HG03095 (cell line): ENCODE results near the gene IRS2.

ENCODE experiments used
- ATAC-seq: cut with Tn5 transposase; IDR thresholded peaks from one replicate; pipeline ENCODE4 v1.9.1; 2021; ENCODE audit warnings: moderate library complexity; ENCODE audit not compliant: unreplicated experiment

IRS2 gene

GRCh38 chr13:109782823-109783431 lies 3.5 kb downstream of the IRS2 start:
- ATAC-seq: no peak

GRCh38 chr13:109782066-109782822 lies 4.1 kb downstream of the IRS2 start:
- no peak for ATAC-seq

- ATAC-seq: no peak
Measured at GRCh38 chr13:109781384-109782065, 4.9 kb downstream of the IRS2 start.

GRCh38 chr13:109780845-109781383 lies 5.5 kb downstream of the IRS2 start:
- no peak for ATAC-seq

- ATAC-seq: no peak
Measured at GRCh38 chr13:109779876-109780510, 6.4 kb downstream of the IRS2 start.

GRCh38 chr13:109779074-109779473 lies 7.3 kb downstream of the IRS2 start:
- no peak for ATAC-seq

- ATAC-seq: no peak
Measured at GRCh38 chr13:109778102-109778542, 8.3 kb downstream of the IRS2 start.

- no peak for ATAC-seq
Measured at GRCh38 chr13:109776575-109776974, 9.8 kb downstream of the IRS2 start.

GRCh38 chr13:109773786-109774185 lies 12.6 kb downstream of the IRS2 start:
- no peak for ATAC-seq

- no peak for ATAC-seq
Measured at GRCh38 chr13:109773276-109773675, 13.1 kb downstream of the IRS2 start.

- no peak for ATAC-seq
Measured at GRCh38 chr13:109771926-109772325, 14.5 kb downstream of the IRS2 start.

- no peak for ATAC-seq
Measured at GRCh38 chr13:109770436-109770835, 15.9 kb downstream of the IRS2 start.

GRCh38 chr13:109769921-109770320 lies 16.5 kb downstream of the IRS2 start:
- no peak for ATAC-seq

GRCh38 chr13:109769275-109769674 lies 17.1 kb downstream of the IRS2 start:
- ATAC-seq: no peak

- ATAC-seq: no peak
Measured at GRCh38 chr13:109768616-109769015, 17.8 kb downstream of the IRS2 start.

- no peak for ATAC-seq
Measured at GRCh38 chr13:109768176-109768575, 18.2 kb downstream of the IRS2 start.

GRCh38 chr13:109767023-109767422 lies 19.4 kb downstream of the IRS2 start:
- no peak for ATAC-seq

GRCh38 chr13:109764470-109765291 lies 21.7 kb downstream of the IRS2 start:
- ATAC-seq: no peak

GRCh38 chr13:109764045-109764444 lies 22.3 kb downstream of the IRS2 start:
- no peak for ATAC-seq

- no peak for ATAC-seq
Measured at GRCh38 chr13:109762791-109763190, 23.6 kb downstream of the IRS2 start.
